GM18861 (cell line): ENCODE measurements around the gene ZSCAN5C.
"Not testable (repeated sequence)": the region's sequence is repeated elsewhere in the genome, so short reads cannot be mapped to it uniquely, and the experiment has no call there.

Experiments used
- ATAC-seq: cut with Tn5 transposase; IDR thresholded peaks from one replicate; pipeline ENCODE4 v1.9.1; 2021; ENCODE audit not compliant: unreplicated experiment

ZSCAN5C gene

GRCh38 chr19:56191711-56192110 is 10.4 kb upstream of the ZSCAN5C start:
- no peak for ATAC-seq

- ATAC-seq, result no peak
Observed at GRCh38 chr19:56193981-56194640, 8.0 kb upstream of the ZSCAN5C start.

- not testable (repeated sequence) for ATAC-seq
Observed at GRCh38 chr19:56197646-56198045, 4.4 kb upstream of the ZSCAN5C start, which contains the start of gene ZSCAN5B. Gene ZSCAN5B (minus strand): TSS chr19:56197783. CDS start chr19:56193052, 4,731 bp downstream.

- ATAC-seq, result no peak
Observed at GRCh38 chr19:56199687-56200086, 2.4 kb upstream of the ZSCAN5C start.

GRCh38 chr19:56207581-56207980 is 5.5 kb downstream of the ZSCAN5C start:
- ATAC-seq, result not testable (repeated sequence)

GRCh38 chr19:56209091-56209490 is 7.0 kb downstream of the ZSCAN5C start:
- ATAC-seq, result no peak

GRCh38 chr19:56210036-56210435 is 8.0 kb downstream of the ZSCAN5C start:
- not testable (repeated sequence) for ATAC-seq

GRCh38 chr19:56211718-56212117 is 9.6 kb downstream of the ZSCAN5C start:
- ATAC-seq, result no peak

- no peak for ATAC-seq
Observed at GRCh38 chr19:56217039-56217949, 15.2 kb downstream of the ZSCAN5C start.

- ATAC-seq, result no peak
Observed at GRCh38 chr19:56218961-56219360, 16.9 kb downstream of the ZSCAN5C start.

- not testable (repeated sequence) for ATAC-seq
Observed at GRCh38 chr19:56221442-56221841, 19.4 kb downstream of the ZSCAN5C start.

GRCh38 chr19:56221851-56222250 is 19.8 kb downstream of the ZSCAN5C start:
- no peak for ATAC-seq

GRCh38 chr19:56222901-56223300 is 20.8 kb downstream of the ZSCAN5C start:
- ATAC-seq, result no peak

GRCh38 chr19:56223481-56223880 is 21.4 kb downstream of the ZSCAN5C start:
- no peak for ATAC-seq

- ATAC-seq, result no peak
Observed at GRCh38 chr19:56245121-56245740, 43.2 kb downstream of the ZSCAN5C start.

- ATAC-seq, result not testable (repeated sequence)
Observed at GRCh38 chr19:56245764-56246163, 43.7 kb downstream of the ZSCAN5C start.

GRCh38 chr19:56248736-56249338 is 46.8 kb downstream of the ZSCAN5C start:
- ATAC-seq, result not testable (repeated sequence)

GRCh38 chr19:56252699-56253422 is 50.8 kb downstream of the ZSCAN5C start:
- no peak for ATAC-seq

- ATAC-seq, result no peak
Observed at GRCh38 chr19:56253737-56254136, 51.7 kb downstream of the ZSCAN5C start.

- ATAC-seq, result no peak
Observed at GRCh38 chr19:56258272-56258671, 56.2 kb downstream of the ZSCAN5C start.
